ENCODE data around the gene GEMIN5. TPM values are rescaled to one million over a fixed set of nuclear protein-coding genes. Genes with fewer than 3 reads are reported as not detected.

GEMIN5 gene
- total RNA-seq, 1 donor from 2014 or later: 11.0 TPM

GRCh38 chr5:154901276-154901675 lies 36.7 kb downstream of the GEMIN5 start:
- no peaks in the 10 kb centered on the region for H3K4me1 ChIP-seq
- DNase-seq (ENCODE audit: low spot score in 2 of 2): no peak
- no peak overlapping the region for H3K4me3 ChIP-seq
- no peaks in the 10 kb centered on the region for H3K27me3 ChIP-seq
- TF ChIP-seq CTCF (IDR thresholded peaks at IDR 0.05): no peak
- H3K27ac ChIP-seq: no peak overlapping the region
- no peaks in the 10 kb centered on the region for H3K9me3 ChIP-seq
- intact Hi-C loops (cut with DNase I): no loop called here
- peaks cover 58 to 79% of the 10 kb centered on the region in 2 donors for H3K36me3 ChIP-seq

- Histone ChIP-seq H3K27me3 (no peaks in the 10 kb centered on the region), H3K4me1 (no peaks in the 10 kb centered on the region), H3K4me3 (no peak overlapping the region), H3K27ac (peak overlapping the region in 1 of 2 donors; percentile 38), H3K9me3 (no peaks in the 10 kb centered on the region), H3K36me3 (peaks cover 62 to 91% of the 10 kb centered on the region in 2 donors)
- no peak for TF ChIP-seq CTCF (IDR thresholded peaks at IDR 0.05)
- no peak for DNase-seq (ENCODE audit: low spot score in 2 of 2)
- intact Hi-C loops (cut with DNase I): no loop called here
Observed at GRCh38 chr5:154900066-154900465, 37.9 kb downstream of the GEMIN5 start.

GRCh38 chr5:154899151-154899816 lies 38.7 kb downstream of the GEMIN5 start:
- no peak for DNase-seq (ENCODE audit: low spot score in 2 of 2)
- TF ChIP-seq CTCF (IDR thresholded peaks at IDR 0.05): no peak
- Histone ChIP-seq H3K4me3 (no peak overlapping the region), H3K9me3 (no peaks in the 10 kb centered on the region), H3K27me3 (no peaks in the 10 kb centered on the region), H3K36me3 (peaks cover 63 to 94% of the 10 kb centered on the region in 2 donors), H3K27ac (peak overlapping the region; percentile 22 to 43), H3K4me1 (no peaks in the 10 kb centered on the region)
- intact Hi-C loops (cut with DNase I): no loop called here

GRCh38 chr5:154898210-154898609 lies 39.8 kb downstream of the GEMIN5 start:
- H3K9me3 ChIP-seq: no peaks in the 10 kb centered on the region
- H3K4me1 ChIP-seq: no peaks in the 10 kb centered on the region
- H3K36me3 ChIP-seq: peaks cover 62 to 94% of the 10 kb centered on the region in 2 donors
- no peaks in the 10 kb centered on the region for H3K27me3 ChIP-seq
- peak overlapping the region in 1 of 2 donors; percentile 12 for H3K27ac ChIP-seq
- intact Hi-C loops (cut with DNase I): no loop called here
- H3K4me3 ChIP-seq: no peak overlapping the region
- DNase-seq (ENCODE audit: low spot score in 2 of 2): peak in 1 of 2 donors; percentile 69
- no peak for TF ChIP-seq CTCF (IDR thresholded peaks at IDR 0.05)

GRCh38 chr5:154896562-154897165 lies 41.3 kb downstream of the GEMIN5 start:
- peaks cover 61 to 88% of the 10 kb centered on the region in 2 donors for H3K36me3 ChIP-seq

More at GRCh38 chr5:154896562-154897165, 41.3 kb downstream of the GEMIN5 start:
- no peaks in the 10 kb centered on the region for H3K27me3 ChIP-seq
- H3K4me1 ChIP-seq: no peaks in the 10 kb centered on the region
- no peaks in the 10 kb centered on the region for H3K9me3 ChIP-seq
- no peak for DNase-seq (ENCODE audit: low spot score in 2 of 2)
- H3K4me3 ChIP-seq: no peak overlapping the region
- TF ChIP-seq CTCF (IDR thresholded peaks at IDR 0.05): no peak
- intact Hi-C loops (cut with DNase I): no loop called here
- no peak overlapping the region for H3K27ac ChIP-seq
